Nephron (organoid): ENCODE data around the gene CCSER1.

Experiments used
- H3K27ac Mint-ChIP-seq, 3 experiments: 2 replicates each; pipeline ENCODE4 v1.8.0; 2020; ENCODE audit warnings: mixed read lengths in 3 of 3, mild to moderate bottlenecking in 2 of 3, moderate library complexity in 1 of 3
- H3K27me3 Mint-ChIP-seq: 2 replicates; pipeline ENCODE4 v1.8.0; 2021; ENCODE audit warnings: low read depth, mild to moderate bottlenecking, moderate library complexity, mixed read lengths
- H3K36me3 Mint-ChIP-seq: 2 replicates; pipeline ENCODE4 v1.8.0; 2020; ENCODE audit warnings: low read depth, mixed read lengths
- H3K4me1 Mint-ChIP-seq: 2 replicates; pipeline ENCODE4 v1.8.0; 2020; ENCODE audit warnings: mixed read lengths
- H3K4me3 Mint-ChIP-seq, 3 experiments: 2 replicates each; pipeline ENCODE4 v1.8.0; 2020; ENCODE audit warnings: mild to moderate bottlenecking in 3 of 3, mixed read lengths in 3 of 3, moderate library complexity in 2 of 3
- H3K9me3 Mint-ChIP-seq: 2 replicates; pipeline ENCODE4 v1.8.0; 2020; ENCODE audit warnings: mixed read lengths
- TF ChIP-seq, protein P1 (sequence below), 3 experiments: fragments of 200-600 bp; sonication (generic); IDR thresholded peaks; one replicate each; pipeline ENCODE4 v1.5.0; 2021; ENCODE audit warnings: antibody characterized with exemption in 3 of 3; ENCODE audit not compliant: unreplicated experiment in 3 of 3

The CCSER1 gene

DNA sequence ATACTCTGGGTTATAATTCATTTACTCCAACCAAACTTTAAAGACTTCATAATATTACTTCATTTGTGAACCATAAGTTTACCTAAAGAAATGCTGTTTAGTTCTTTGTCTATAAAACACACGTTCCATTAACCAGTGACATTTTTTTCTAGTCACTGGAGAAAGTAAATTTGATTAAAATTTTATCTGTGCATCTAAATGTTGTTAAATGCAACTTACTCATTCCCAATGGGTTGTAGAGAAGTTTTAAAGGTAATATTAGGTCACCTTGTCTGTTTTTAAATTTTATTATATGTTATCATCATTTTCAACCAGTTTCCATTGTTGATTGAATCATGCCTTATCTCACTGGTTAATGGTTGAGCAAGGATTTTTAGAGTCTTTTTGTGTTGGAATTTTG is 401.4 kb downstream of the CCSER1 start:
- H3K4me1 Mint-ChIP-seq, result no peaks in the 10 kb centered on the region
- no peaks in the 10 kb centered on the region for H3K9me3 Mint-ChIP-seq
- no peaks in the 10 kb centered on the region for H3K27me3 Mint-ChIP-seq
- no peak overlapping the region for H3K27ac Mint-ChIP-seq
- TF ChIP-seq, protein P1, sequence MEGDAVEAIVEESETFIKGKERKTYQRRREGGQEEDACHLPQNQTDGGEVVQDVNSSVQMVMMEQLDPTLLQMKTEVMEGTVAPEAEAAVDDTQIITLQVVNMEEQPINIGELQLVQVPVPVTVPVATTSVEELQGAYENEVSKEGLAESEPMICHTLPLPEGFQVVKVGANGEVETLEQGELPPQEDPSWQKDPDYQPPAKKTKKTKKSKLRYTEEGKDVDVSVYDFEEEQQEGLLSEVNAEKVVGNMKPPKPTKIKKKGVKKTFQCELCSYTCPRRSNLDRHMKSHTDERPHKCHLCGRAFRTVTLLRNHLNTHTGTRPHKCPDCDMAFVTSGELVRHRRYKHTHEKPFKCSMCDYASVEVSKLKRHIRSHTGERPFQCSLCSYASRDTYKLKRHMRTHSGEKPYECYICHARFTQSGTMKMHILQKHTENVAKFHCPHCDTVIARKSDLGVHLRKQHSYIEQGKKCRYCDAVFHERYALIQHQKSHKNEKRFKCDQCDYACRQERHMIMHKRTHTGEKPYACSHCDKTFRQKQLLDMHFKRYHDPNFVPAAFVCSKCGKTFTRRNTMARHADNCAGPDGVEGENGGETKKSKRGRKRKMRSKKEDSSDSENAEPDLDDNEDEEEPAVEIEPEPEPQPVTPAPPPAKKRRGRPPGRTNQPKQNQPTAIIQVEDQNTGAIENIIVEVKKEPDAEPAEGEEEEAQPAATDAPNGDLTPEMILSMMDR (IDR thresholded peaks at IDR 0.05; ENCODE audit: unreplicated experiment in 3 of 3), result no peak
- no peak overlapping the region for H3K4me3 Mint-ChIP-seq
- H3K36me3 Mint-ChIP-seq, result no peaks in the 10 kb centered on the region

DNA sequence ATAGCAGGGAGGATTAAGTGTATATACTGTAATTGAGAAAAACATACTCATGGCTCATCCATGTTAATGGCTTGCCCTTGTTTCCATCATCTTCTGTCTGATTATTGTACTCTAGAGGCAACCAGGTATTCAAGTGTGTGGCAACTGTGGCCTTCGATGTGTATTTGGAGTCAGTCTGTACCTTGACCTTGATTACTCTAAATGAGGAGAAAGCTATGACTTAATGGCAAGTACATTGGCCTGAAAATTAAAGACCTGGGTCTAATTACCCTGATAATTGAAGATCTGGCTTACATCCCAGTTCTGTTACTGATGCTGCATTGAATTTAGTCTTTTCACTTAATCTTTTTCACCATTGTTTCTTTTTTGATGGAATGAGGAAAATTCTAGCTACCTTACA is 409.2 kb downstream of the CCSER1 start:
- peaks cover 12% of the 10 kb centered on the region for H3K9me3 Mint-ChIP-seq
- H3K4me3 Mint-ChIP-seq, result no peak overlapping the region
- TF ChIP-seq, protein P1 (IDR thresholded peaks at IDR 0.05; ENCODE audit: unreplicated experiment in 3 of 3), result no peak
- H3K27ac Mint-ChIP-seq, result no peak overlapping the region
- no peaks in the 10 kb centered on the region for H3K27me3 Mint-ChIP-seq
- peaks cover 8% of the 10 kb centered on the region for H3K4me1 Mint-ChIP-seq
- H3K36me3 Mint-ChIP-seq, result no peaks in the 10 kb centered on the region

GRCh38 chr4:90537491-90537890 is 410.3 kb downstream of the CCSER1 start:
- peaks cover 8% of the 10 kb centered on the region for H3K4me1 Mint-ChIP-seq
- H3K36me3 Mint-ChIP-seq, result no peaks in the 10 kb centered on the region
- H3K27ac Mint-ChIP-seq, result peak overlapping the region in 2 of 3 experiments; percentile 44 to 56
- H3K27me3 Mint-ChIP-seq, result no peaks in the 10 kb centered on the region
- peaks cover 12% of the 10 kb centered on the region for H3K9me3 Mint-ChIP-seq
- TF ChIP-seq, protein P1 (IDR thresholded peaks at IDR 0.05; ENCODE audit: unreplicated experiment in 3 of 3), result no peak
- no peak overlapping the region for H3K4me3 Mint-ChIP-seq

DNA sequence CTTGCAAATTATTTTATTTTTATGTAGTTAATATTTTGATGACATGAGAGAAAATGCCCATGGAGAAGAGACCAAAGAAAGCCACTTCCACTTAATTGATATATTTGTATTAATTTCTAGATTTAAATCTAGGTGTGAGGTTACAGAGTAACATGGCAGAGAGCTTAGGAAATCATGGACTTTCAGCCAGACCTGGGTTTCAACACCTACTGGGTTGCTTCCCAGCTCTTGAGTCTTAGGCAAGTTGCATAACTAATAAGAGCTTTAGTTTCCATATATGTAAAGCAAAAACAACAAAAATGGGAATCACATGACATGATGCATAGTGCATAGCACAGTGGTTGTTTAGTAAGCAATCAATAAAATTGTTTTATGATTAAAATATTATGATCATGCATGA is 413.3 kb downstream of the CCSER1 start:
- Mint-ChIP-seq H3K9me3 (peaks cover 12% of the 10 kb centered on the region), H3K36me3 (no peaks in the 10 kb centered on the region), H3K27ac (no peak overlapping the region), H3K27me3 (no peaks in the 10 kb centered on the region), H3K4me3 (no peak overlapping the region), H3K4me1 (peaks cover 27% of the 10 kb centered on the region)
- TF ChIP-seq, protein P1 (IDR thresholded peaks at IDR 0.05; ENCODE audit: unreplicated experiment in 3 of 3), result no peak

DNA sequence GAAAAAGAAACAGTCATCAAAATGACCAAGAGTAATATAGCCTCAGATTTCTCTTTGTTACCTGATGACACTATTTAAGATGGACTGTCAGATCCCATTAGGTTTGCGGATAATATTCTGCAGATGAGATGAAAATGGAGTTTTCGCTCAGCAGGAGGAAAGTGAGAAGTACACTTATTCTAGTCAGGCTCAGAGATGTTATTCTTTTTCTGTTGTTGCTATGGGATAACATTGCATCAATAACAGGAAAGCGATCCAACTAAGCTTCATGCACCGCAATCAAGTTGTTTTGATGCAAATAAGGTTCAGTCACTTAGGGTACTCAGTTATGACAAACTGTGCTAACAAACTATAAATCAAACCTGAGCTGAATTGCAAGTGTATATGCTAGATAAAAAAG is 415.0 kb downstream of the CCSER1 start:
- H3K27ac Mint-ChIP-seq, result no peak overlapping the region

More for the DNA sequence above, 415.0 kb downstream of the CCSER1 start:
- Mint-ChIP-seq H3K9me3 (peaks cover 9% of the 10 kb centered on the region), H3K4me1 (peaks cover 28% of the 10 kb centered on the region), H3K27me3 (no peaks in the 10 kb centered on the region), H3K4me3 (no peak overlapping the region), H3K36me3 (no peaks in the 10 kb centered on the region)
- TF ChIP-seq, protein P1 (IDR thresholded peaks at IDR 0.05; ENCODE audit: unreplicated experiment in 3 of 3), result no peak
